WTC11 (cell line): ENCODE data around the gene SLAMF1. TPM values are rescaled to one million over a fixed set of nuclear protein-coding genes. Genes with fewer than 3 reads are reported as not detected.

ENCODE experiments used
- ATAC-seq: fragments of 200-7000 bp; cut with Tn5 transposase; 2 replicates; pipeline ENCODE4 v1.10.0; 2021; ENCODE audit warnings: mild to moderate bottlenecking, moderate library complexity
- CTCF ChIA-PET: fragments of 300-600 bp; sonication (Branson Sonifier 250); formaldehyde crosslinking; loops from one replicate; lab custom pipeline; 2021; ENCODE audit warnings: antibody characterized with exemption; lab: Charles Lee
- POLR2A ChIA-PET: fragments of 350-600 bp; sonication (Branson Sonifier 250); formaldehyde crosslinking; loops from one replicate; lab custom pipeline; 2021; ENCODE audit warnings: antibody characterized with exemption; lab: Charles Lee
- DNase-seq: peaks from one replicate; pipeline ENCODE4 v3.0.0; 2021; ENCODE audit warnings: low spot score
- H3K27ac Mint-ChIP-seq: 2 replicates; pipeline ENCODE4 v1.8.0; 2021; ENCODE audit warnings: mixed read lengths
- H3K27me3 Mint-ChIP-seq: 2 replicates; pipeline ENCODE4 v1.8.0; 2021; ENCODE audit warnings: low read depth, mild to moderate bottlenecking, moderate library complexity, mixed read lengths
- H3K36me3 Mint-ChIP-seq: 2 replicates; pipeline ENCODE4 v1.8.0; 2021; ENCODE audit warnings: mixed read lengths
- H3K4me1 Mint-ChIP-seq: 2 replicates; pipeline ENCODE4 v1.8.0; 2022; ENCODE audit warnings: mixed read lengths
- H3K4me3 Mint-ChIP-seq: 2 replicates; pipeline ENCODE4 v1.8.0; 2021; ENCODE audit warnings: mild to moderate bottlenecking, moderate library complexity, mixed read lengths
- H3K9me3 Mint-ChIP-seq: 2 replicates; pipeline ENCODE4 v1.8.0; 2021; ENCODE audit warnings: mixed read lengths
- CBFB ChIP-seq: sonication (generic); formaldehyde crosslinking; IDR thresholded peaks from 2 replicates; pipeline ENCODE4 v1.8.1; 2022; ENCODE audit warnings: mild to moderate bottlenecking, low read depth, missing genetic modification reagents
- EMX1 ChIP-seq: fragments of 250-450 bp; sonication (Bioruptor Pico); IDR thresholded peaks from 2 replicates; pipeline ENCODE4 v1.8.0; 2021; ENCODE audit warnings: mild to moderate bottlenecking
- GRHL2 ChIP-seq: fragments of 250-450 bp; sonication (Bioruptor Pico); IDR thresholded peaks from 2 replicates; pipeline ENCODE4 v1.8.0; 2022; ENCODE audit warnings: mild to moderate bottlenecking, moderate library complexity; ENCODE audit not compliant: insufficient replicate concordance, severe bottlenecking
- IRF2 ChIP-seq: sonication (generic); formaldehyde crosslinking; IDR thresholded peaks from 2 replicates; pipeline ENCODE4 v1.8.0; 2022; ENCODE audit warnings: low read depth, missing genetic modification reagents, borderline replicate concordance
- MXD4 ChIP-seq: fragments of 250-450 bp; sonication (Bioruptor Pico); IDR thresholded peaks from 2 replicates; pipeline ENCODE4 v1.8.0; 2021; ENCODE audit warnings: mild to moderate bottlenecking, moderate library complexity, borderline replicate concordance
- NR2C2 ChIP-seq: sonication (generic); formaldehyde crosslinking; IDR thresholded peaks from 2 replicates; pipeline ENCODE4 v1.8.0; 2022; ENCODE audit warnings: mild to moderate bottlenecking, missing genetic modification reagents
- SMAD4 ChIP-seq: sonication (generic); formaldehyde crosslinking; IDR thresholded peaks from 2 replicates; pipeline ENCODE4 v1.8.0; 2022; ENCODE audit warnings: mild to moderate bottlenecking, missing genetic modification reagents
- SOX15 ChIP-seq: fragments of 250-450 bp; sonication (Bioruptor Pico); IDR thresholded peaks from 2 replicates; pipeline ENCODE4 v1.9.0; 2021; ENCODE audit warnings: mild to moderate bottlenecking
- ZNF121 ChIP-seq: sonication (generic); formaldehyde crosslinking; IDR thresholded peaks from 2 replicates; pipeline ENCODE4 v1.8.0; 2023; ENCODE audit warnings: missing genetic modification reagents
- ZNF138 ChIP-seq: sonication (generic); formaldehyde crosslinking; conservative IDR thresholded peaks from 2 replicates; pipeline ENCODE4 v1.8.1; 2022; ENCODE audit warnings: mild to moderate bottlenecking, moderate library complexity, missing genetic modification reagents
- ZNF263 ChIP-seq: sonication (generic); formaldehyde crosslinking; IDR thresholded peaks from 2 replicates; pipeline ENCODE4 v1.8.1; 2022; ENCODE audit warnings: low read depth, mild to moderate bottlenecking, moderate library complexity, missing genetic modification reagents
- total RNA-seq: library from RNA; stranded (reverse); gene quantifications from 3 replicates; pipeline ENCODE4 v1.2.3, GENCODE V29; 2021
- TF ChIP-seq, protein P1 (sequence below): sonication (generic); formaldehyde crosslinking; IDR thresholded peaks from 2 replicates; pipeline ENCODE4 v1.8.0; 2023; ENCODE audit warnings: missing genetic modification reagents, mild to moderate bottlenecking, borderline replicate concordance
- TF ChIP-seq, protein P2 (sequence below): sonication (generic); formaldehyde crosslinking; IDR thresholded peaks from 2 replicates; pipeline ENCODE4 v1.8.0; 2023; ENCODE audit warnings: missing genetic modification reagents
- TF ChIP-seq, protein P3 (sequence below): sonication (generic); formaldehyde crosslinking; IDR thresholded peaks from 2 replicates; pipeline ENCODE4 v1.8.0; 2022; ENCODE audit warnings: mild to moderate bottlenecking, missing genetic modification reagents
- TF ChIP-seq, protein P4 (sequence below): fragments of 200-600 bp; IDR thresholded peaks from 2 replicates; pipeline ENCODE4 v1.8.0; 2022; ENCODE audit warnings: antibody characterized with exemption
- TF ChIP-seq, protein P5 (sequence below): sonication (generic); formaldehyde crosslinking; IDR thresholded peaks from 2 replicates; pipeline ENCODE4 v1.8.1; 2023; ENCODE audit warnings: mild to moderate bottlenecking, missing genetic modification reagents
- TF ChIP-seq, protein P6 (sequence below): fragments of 250-450 bp; sonication (Bioruptor Pico); IDR thresholded peaks from 2 replicates; pipeline ENCODE4 v2.1.2; 2022; ENCODE audit warnings: mild to moderate bottlenecking, moderate library complexity
- TF ChIP-seq, protein P7 (sequence below): fragments of 250-450 bp; sonication (Bioruptor Pico); IDR thresholded peaks from 2 replicates; pipeline ENCODE4 v1.8.0; 2021; ENCODE audit warnings: mild to moderate bottlenecking
- TF ChIP-seq, protein P8 (sequence below): sonication (generic); formaldehyde crosslinking; IDR thresholded peaks from 2 replicates; pipeline ENCODE4 v1.8.1; 2023; ENCODE audit warnings: mild to moderate bottlenecking, missing genetic modification reagents, moderate library complexity

SLAMF1 gene
- total RNA-seq, 1 experiment from 2014 or later = 0.15 TPM

DNA sequence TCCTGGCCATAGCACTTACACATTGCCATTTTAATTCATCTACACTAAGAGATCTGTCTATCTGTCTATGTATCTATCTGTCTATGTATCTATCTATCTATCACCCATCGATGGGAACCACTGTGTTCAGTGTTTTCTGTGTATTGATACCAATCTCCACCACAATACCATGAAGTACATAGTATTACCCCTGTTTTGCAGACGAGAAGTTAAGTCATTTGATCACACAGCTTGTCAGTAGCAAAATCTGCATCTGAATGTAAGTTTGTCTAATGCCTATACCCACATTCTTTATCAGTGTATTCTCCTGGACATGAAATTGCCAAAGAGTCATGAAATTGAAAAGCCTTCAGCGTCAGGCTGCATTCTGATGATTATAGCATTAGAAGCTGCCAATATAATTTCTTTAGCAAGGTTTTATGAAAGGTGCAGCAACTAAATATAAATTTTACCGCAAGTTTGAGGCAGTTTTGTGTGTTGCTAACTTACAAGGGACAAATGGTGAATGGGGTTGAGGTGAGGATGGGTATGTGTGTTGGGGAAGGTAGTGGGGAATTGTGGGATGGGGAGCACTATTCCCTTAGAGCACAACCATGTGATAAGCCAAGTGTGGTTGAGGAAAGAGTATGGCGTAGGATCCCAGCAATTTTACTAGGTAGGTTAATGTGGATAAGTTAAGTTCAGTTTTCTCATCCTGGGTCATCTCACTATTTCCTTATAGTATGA lies 24.2 kb downstream of the SLAMF1 start (continued):
- TF ChIP-seq, protein P1, sequence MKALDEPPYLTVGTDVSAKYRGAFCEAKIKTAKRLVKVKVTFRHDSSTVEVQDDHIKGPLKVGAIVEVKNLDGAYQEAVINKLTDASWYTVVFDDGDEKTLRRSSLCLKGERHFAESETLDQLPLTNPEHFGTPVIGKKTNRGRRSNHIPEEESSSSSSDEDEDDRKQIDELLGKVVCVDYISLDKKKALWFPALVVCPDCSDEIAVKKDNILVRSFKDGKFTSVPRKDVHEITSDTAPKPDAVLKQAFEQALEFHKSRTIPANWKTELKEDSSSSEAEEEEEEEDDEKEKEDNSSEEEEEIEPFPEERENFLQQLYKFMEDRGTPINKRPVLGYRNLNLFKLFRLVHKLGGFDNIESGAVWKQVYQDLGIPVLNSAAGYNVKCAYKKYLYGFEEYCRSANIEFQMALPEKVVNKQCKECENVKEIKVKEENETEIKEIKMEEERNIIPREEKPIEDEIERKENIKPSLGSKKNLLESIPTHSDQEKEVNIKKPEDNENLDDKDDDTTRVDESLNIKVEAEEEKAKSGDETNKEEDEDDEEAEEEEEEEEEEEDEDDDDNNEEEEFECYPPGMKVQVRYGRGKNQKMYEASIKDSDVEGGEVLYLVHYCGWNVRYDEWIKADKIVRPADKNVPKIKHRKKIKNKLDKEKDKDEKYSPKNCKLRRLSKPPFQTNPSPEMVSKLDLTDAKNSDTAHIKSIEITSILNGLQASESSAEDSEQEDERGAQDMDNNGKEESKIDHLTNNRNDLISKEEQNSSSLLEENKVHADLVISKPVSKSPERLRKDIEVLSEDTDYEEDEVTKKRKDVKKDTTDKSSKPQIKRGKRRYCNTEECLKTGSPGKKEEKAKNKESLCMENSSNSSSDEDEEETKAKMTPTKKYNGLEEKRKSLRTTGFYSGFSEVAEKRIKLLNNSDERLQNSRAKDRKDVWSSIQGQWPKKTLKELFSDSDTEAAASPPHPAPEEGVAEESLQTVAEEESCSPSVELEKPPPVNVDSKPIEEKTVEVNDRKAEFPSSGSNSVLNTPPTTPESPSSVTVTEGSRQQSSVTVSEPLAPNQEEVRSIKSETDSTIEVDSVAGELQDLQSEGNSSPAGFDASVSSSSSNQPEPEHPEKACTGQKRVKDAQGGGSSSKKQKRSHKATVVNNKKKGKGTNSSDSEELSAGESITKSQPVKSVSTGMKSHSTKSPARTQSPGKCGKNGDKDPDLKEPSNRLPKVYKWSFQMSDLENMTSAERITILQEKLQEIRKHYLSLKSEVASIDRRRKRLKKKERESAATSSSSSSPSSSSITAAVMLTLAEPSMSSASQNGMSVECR = no peak
- TF ChIP-seq ZNF263 (no peak), GRHL2 (CRISPR knock-in tag) (no peak), NR2C2 (CRISPR knock-in tag) (no peak), ZNF138 (CRISPR knock-in tag) (no peak), MXD4 (CRISPR knock-in tag) (no peak), IRF2 (CRISPR knock-in tag) (no peak)
- TF ChIP-seq, protein P2, sequence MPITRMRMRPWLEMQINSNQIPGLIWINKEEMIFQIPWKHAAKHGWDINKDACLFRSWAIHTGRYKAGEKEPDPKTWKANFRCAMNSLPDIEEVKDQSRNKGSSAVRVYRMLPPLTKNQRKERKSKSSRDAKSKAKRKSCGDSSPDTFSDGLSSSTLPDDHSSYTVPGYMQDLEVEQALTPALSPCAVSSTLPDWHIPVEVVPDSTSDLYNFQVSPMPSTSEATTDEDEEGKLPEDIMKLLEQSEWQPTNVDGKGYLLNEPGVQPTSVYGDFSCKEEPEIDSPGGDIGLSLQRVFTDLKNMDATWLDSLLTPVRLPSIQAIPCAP = no peak
- TF ChIP-seq, protein P3, sequence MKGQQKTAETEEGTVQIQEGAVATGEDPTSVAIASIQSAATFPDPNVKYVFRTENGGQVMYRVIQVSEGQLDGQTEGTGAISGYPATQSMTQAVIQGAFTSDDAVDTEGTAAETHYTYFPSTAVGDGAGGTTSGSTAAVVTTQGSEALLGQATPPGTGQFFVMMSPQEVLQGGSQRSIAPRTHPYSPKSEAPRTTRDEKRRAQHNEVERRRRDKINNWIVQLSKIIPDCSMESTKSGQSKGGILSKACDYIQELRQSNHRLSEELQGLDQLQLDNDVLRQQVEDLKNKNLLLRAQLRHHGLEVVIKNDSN = no peak
- TF ChIP-seq, protein P4, sequence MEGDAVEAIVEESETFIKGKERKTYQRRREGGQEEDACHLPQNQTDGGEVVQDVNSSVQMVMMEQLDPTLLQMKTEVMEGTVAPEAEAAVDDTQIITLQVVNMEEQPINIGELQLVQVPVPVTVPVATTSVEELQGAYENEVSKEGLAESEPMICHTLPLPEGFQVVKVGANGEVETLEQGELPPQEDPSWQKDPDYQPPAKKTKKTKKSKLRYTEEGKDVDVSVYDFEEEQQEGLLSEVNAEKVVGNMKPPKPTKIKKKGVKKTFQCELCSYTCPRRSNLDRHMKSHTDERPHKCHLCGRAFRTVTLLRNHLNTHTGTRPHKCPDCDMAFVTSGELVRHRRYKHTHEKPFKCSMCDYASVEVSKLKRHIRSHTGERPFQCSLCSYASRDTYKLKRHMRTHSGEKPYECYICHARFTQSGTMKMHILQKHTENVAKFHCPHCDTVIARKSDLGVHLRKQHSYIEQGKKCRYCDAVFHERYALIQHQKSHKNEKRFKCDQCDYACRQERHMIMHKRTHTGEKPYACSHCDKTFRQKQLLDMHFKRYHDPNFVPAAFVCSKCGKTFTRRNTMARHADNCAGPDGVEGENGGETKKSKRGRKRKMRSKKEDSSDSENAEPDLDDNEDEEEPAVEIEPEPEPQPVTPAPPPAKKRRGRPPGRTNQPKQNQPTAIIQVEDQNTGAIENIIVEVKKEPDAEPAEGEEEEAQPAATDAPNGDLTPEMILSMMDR = no peak
- TF ChIP-seq, protein P5, sequence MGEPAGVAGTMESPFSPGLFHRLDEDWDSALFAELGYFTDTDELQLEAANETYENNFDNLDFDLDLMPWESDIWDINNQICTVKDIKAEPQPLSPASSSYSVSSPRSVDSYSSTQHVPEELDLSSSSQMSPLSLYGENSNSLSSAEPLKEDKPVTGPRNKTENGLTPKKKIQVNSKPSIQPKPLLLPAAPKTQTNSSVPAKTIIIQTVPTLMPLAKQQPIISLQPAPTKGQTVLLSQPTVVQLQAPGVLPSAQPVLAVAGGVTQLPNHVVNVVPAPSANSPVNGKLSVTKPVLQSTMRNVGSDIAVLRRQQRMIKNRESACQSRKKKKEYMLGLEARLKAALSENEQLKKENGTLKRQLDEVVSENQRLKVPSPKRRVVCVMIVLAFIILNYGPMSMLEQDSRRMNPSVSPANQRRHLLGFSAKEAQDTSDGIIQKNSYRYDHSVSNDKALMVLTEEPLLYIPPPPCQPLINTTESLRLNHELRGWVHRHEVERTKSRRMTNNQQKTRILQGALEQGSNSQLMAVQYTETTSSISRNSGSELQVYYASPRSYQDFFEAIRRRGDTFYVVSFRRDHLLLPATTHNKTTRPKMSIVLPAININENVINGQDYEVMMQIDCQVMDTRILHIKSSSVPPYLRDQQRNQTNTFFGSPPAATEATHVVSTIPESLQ = no peak

DNA sequence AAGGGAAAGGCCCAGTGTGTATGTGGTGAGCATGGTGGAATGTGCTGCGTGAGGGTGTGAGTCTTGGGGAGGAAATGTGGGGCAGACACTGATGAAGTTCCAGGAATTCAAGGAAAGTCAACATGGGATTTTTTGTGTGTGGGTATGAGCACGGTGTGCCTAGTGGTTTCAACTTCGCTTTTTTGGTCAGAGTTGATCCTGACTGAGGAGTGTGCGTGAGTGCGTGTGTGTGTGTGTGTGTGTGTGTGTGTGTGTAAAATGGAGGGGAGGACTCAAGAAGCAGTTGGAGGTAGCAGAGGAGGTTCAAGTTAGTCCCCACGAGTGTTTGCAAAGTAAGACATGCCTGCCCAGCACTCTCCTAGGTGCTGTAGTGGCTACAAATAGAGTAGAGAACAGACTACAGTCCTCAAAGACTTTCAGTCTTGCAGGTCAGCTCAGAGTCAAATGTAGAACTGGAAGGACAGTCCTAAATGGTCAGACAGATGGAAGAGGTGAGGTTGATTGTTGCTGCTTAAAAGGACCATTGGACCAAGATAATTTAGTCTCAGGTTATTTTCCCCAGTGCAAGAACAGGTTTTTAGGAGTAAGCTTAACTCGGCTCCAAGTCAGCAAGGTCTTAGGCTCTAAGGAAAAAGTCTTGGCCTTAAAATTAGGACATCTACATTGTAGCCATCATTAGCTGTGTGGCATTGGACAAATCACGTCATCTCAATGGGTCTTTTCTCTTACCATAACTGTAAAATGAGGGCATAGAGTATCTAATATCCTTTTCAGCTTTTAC lies 25.0 kb downstream of the SLAMF1 start:
- Mint-ChIP-seq H3K4me3 (no peak overlapping the region), H3K27ac (peak overlapping the region; percentile 39), H3K27me3 (no peaks in the 10 kb centered on the region; the same call in 1 of the 2 replicates), H3K36me3 (peaks cover 7% of the 10 kb centered on the region), H3K4me1 (peaks cover 12% of the 10 kb centered on the region), H3K9me3 (peaks cover 13% of the 10 kb centered on the region)
- ChIA-PET CTCF (no interaction called here), POLR2A (no interaction called here)
- TF ChIP-seq, protein P6, sequence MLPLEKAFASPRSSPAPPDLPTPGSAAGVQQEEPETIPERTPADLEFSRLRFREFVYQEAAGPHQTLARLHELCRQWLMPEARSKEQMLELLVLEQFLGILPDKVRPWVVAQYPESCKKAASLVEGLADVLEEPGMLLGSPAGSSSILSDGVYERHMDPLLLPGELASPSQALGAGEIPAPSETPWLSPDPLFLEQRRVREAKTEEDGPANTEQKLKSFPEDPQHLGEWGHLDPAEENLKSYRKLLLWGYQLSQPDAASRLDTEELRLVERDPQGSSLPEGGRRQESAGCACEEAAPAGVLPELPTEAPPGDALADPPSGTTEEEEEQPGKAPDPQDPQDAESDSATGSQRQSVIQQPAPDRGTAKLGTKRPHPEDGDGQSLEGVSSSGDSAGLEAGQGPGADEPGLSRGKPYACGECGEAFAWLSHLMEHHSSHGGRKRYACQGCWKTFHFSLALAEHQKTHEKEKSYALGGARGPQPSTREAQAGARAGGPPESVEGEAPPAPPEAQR (CRISPR knock-in tag) = no peak
- TF ChIP-seq, protein P4 = no peak
- TF ChIP-seq CBFB (CRISPR knock-in tag) = no peak
- no peak for TF ChIP-seq EMX1 (CRISPR knock-in tag)
- TF ChIP-seq SMAD4 (CRISPR knock-in tag) = no peak
- TF ChIP-seq, protein P7, sequence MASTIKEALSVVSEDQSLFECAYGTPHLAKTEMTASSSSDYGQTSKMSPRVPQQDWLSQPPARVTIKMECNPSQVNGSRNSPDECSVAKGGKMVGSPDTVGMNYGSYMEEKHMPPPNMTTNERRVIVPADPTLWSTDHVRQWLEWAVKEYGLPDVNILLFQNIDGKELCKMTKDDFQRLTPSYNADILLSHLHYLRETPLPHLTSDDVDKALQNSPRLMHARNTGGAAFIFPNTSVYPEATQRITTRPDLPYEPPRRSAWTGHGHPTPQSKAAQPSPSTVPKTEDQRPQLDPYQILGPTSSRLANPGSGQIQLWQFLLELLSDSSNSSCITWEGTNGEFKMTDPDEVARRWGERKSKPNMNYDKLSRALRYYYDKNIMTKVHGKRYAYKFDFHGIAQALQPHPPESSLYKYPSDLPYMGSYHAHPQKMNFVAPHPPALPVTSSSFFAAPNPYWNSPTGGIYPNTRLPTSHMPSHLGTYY (CRISPR knock-in tag) = no peak
- TF ChIP-seq ZNF121 (CRISPR knock-in tag) = no peak
- TF ChIP-seq ZNF138 (CRISPR knock-in tag) = no peak
- TF ChIP-seq, protein P8, sequence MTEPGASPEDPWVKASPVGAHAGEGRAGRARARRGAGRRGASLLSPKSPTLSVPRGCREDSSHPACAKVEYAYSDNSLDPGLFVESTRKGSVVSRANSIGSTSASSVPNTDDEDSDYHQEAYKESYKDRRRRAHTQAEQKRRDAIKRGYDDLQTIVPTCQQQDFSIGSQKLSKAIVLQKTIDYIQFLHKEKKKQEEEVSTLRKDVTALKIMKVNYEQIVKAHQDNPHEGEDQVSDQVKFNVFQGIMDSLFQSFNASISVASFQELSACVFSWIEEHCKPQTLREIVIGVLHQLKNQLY = no peak
- TF ChIP-seq SOX15 = no peak
- ATAC-seq (no peak), DNase-seq (no peak)
